ENCODE data around the gene STAT1. TPM values are rescaled to one million over a fixed set of nuclear protein-coding genes. Genes with fewer than 3 reads are reported as not detected.

Gene STAT1
- total and polyA plus RNA-seq, 11 donors: 7.8 to 469 (median 44.0) TPM

DNA sequence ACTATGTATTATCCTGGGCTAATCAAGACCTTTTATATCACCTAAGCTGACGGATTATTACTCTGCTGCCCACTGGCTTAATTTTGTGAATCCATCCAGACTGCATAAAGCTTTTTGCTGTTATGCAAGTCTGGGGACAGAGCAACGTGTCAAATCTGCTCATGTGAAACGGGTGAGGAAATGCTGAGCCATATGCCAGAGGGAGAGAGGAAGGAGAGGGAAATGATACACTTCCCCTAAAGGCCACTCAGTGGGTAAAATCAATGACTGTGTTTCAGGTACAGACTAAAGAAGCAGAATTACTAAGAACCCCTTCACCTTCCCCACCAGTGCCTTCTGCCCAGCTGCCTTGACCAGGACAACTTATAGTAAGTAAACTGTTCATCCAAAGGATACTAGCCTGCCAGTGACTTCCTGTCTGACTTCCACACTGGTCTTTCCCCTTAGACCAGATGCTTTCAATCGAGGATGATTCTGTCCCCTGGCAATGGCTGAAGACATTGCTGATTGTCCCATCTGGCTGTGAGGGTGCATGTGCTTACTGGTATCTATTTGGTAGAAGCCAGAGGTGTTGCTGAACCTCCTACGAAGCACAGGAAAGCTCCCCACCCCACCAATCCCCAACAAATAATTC lies 43.0 kb downstream of the STAT1 start:
- intact Hi-C loops (cut with DNase I): loop anchor here in 1 of 10 donors (10.0 kb wide), 1 partner anchor 116 kb away; no protein-coding TSS in a partner anchor
- WGBS, 4 donors: 67 to 83% (median 74%) methylated on average over 5 of the region's 5 CpGs
- peaks cover 0 to 34% (median 13%) of the 10 kb centered on the region in 12 donors for H3K4me1 ChIP-seq
- peaks cover 3 to 100% (median 95%) of the 10 kb centered on the region in 9 donors for H3K36me3 ChIP-seq
- peak overlapping the region in 1 of 12 donors; percentile 56 for H3K27ac ChIP-seq
- H3K4me3 ChIP-seq: no peak overlapping the region
- DNase-seq (no peak), ATAC-seq (peak in 2 of 4 donors; percentile 19 to 38)
- no peaks in the 10 kb centered on the region for H3K9me3 ChIP-seq
- H3K27me3 ChIP-seq: no peaks in the 10 kb centered on the region
- TF ChIP-seq POLR2A (IDR thresholded peaks at IDR 0.05): no peak
- TF ChIP-seq, protein P1, sequence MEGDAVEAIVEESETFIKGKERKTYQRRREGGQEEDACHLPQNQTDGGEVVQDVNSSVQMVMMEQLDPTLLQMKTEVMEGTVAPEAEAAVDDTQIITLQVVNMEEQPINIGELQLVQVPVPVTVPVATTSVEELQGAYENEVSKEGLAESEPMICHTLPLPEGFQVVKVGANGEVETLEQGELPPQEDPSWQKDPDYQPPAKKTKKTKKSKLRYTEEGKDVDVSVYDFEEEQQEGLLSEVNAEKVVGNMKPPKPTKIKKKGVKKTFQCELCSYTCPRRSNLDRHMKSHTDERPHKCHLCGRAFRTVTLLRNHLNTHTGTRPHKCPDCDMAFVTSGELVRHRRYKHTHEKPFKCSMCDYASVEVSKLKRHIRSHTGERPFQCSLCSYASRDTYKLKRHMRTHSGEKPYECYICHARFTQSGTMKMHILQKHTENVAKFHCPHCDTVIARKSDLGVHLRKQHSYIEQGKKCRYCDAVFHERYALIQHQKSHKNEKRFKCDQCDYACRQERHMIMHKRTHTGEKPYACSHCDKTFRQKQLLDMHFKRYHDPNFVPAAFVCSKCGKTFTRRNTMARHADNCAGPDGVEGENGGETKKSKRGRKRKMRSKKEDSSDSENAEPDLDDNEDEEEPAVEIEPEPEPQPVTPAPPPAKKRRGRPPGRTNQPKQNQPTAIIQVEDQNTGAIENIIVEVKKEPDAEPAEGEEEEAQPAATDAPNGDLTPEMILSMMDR (IDR thresholded peaks at IDR 0.05): no peak

DNA sequence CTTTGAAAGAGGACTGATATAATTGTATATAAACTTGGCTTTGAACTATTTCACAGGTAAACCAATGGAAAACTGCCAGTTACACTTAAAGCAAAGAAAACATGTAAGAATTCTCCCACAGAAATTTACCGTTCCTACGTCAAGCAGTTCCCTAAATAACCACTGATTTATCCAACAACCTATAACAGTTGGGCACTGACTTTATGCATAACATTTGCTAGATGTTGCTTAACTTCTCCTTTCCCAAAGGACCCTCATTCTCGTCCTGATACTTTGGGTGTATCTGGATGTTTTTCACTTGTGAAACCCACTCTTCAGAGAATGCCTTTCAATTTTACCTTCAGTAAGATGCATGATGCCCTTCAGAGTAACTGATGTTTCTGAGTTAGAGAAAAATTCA lies 43.8 kb downstream of the STAT1 start:
- DNase-seq (no peak), ATAC-seq (no peak)
- WGBS, 4 donors: 80 to 88% (median 87%) methylated on average over 3 of the region's 3 CpGs
- intact Hi-C loops (cut with DNase I): loop anchor here in 1 of 10 donors (10.0 kb wide), 1 partner anchor 115 kb away; no protein-coding TSS in a partner anchor
- no peaks in the 10 kb centered on the region for H3K9me3 ChIP-seq
- H3K4me3 ChIP-seq: no peak overlapping the region
- H3K4me1 ChIP-seq: peaks cover 0 to 27% (median 12%) of the 10 kb centered on the region in 12 donors
- H3K27me3 ChIP-seq: no peaks in the 10 kb centered on the region
- peak overlapping the region in 1 of 12 donors; percentile 56 for H3K27ac ChIP-seq
- TF ChIP-seq, protein P1 (IDR thresholded peaks at IDR 0.05): no peak
- no peak for TF ChIP-seq POLR2A (IDR thresholded peaks at IDR 0.05)
- peaks cover 3 to 100% (median 95%) of the 10 kb centered on the region in 9 donors for H3K36me3 ChIP-seq

DNA sequence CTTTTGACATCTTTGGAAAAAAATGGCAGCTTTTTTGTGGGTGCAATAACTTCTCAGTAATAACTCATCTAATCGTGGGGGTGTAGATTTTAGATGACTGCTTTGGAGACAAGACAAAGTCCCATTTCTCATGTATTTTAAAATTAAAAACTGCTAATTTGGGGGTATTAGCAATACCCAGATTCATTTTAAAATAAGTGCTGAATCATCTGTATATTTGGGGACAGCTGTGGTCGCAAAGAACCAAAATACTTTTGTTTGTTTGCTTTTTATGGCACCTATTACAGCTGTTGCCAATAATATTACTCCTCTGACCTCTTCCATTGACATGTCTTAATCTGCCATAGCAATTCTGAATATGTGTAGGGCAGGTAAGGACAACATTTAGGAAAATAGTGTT lies 45.4 kb downstream of the STAT1 start:
- TF ChIP-seq POLR2A (IDR thresholded peaks at IDR 0.05): no peak
- TF ChIP-seq, protein P1 (IDR thresholded peaks at IDR 0.05): no peak
- no peaks in the 10 kb centered on the region for H3K9me3 ChIP-seq
- WGBS, 4 donors: 90 to 99% (median 93%) methylated on average over 2 of the region's 2 CpGs
- ATAC-seq (no peak), DNase-seq (no peak)
- H3K27ac ChIP-seq: no peak overlapping the region
- intact Hi-C loops (cut with DNase I): loop anchor here in 1 of 10 donors (10.0 kb wide), 1 partner anchor 64 kb away; no protein-coding TSS in a partner anchor
- H3K27me3 ChIP-seq: no peaks in the 10 kb centered on the region
- H3K36me3 ChIP-seq: peaks cover 3 to 100% (median 95%) of the 10 kb centered on the region in 9 donors
- peaks cover 0 to 13% (median 0%) of the 10 kb centered on the region in 12 donors for H3K4me1 ChIP-seq
- no peak overlapping the region for H3K4me3 ChIP-seq

DNA sequence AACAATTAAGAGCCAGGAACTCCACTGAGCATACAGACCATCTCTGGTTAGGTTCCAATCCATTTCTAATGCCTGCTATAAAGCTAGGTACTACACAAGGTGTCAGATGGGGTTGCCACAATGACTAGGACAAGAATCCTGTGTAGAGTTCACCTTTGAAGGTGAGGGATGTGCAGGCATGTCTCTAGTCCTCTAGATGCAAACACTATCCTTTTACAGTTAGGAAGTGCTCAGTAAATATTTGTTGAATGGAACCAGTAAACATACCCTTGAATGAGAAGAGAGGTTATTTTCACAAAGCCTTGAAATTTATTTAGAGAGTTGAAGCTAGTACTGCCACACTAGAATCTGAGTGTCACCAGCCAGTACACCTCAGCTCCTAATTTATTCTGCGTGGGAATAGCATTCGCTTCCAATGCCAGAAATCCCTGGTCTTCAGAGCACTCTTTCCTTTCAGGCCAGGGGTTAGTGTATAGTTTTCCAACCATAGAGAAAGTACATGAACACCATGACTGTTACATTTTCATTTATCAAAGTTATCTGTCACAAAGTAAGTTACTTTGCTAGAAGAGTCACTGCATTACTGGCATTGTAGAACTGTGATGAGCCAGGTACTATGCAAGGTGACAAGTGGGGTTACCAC lies 48.3 kb downstream of the STAT1 start:
- Histone ChIP-seq H3K9me3 (no peaks in the 10 kb centered on the region), H3K4me1 (peaks cover 0 to 10% (median 0%) of the 10 kb centered on the region in 12 donors), H3K27me3 (no peaks in the 10 kb centered on the region), H3K36me3 (peaks cover 0 to 100% (median 86%) of the 10 kb centered on the region in 9 donors), H3K27ac (no peak overlapping the region), H3K4me3 (no peak overlapping the region)
- TF ChIP-seq, protein P1 (IDR thresholded peaks at IDR 0.05): no peak
- TF ChIP-seq POLR2A (IDR thresholded peaks at IDR 0.05): no peak
- intact Hi-C loops (cut with DNase I): loop anchor here in 1 of 10 donors (10.0 kb wide), 1 partner anchor 61 kb away; no protein-coding TSS in a partner anchor
- 84 to 97% (median 92%) methylated on average over 2 of the region's 2 CpGs for WGBS, 4 donors
- ATAC-seq: no peak
- DNase-seq: no peak
